GM21717 (cell line): Measurements from ENCODE around the gene LTBP3.
"Not testable (repeated sequence)": the region's sequence is repeated elsewhere in the genome, so short reads cannot be mapped to it uniquely, and the experiment has no call there.

Experiments
- ATAC-seq: cut with Tn5 transposase; IDR thresholded peaks from one replicate; pipeline ENCODE4 v1.9.1; 2021; ENCODE audit warnings: mild to moderate bottlenecking, moderate library complexity; ENCODE audit not compliant: unreplicated experiment

LTBP3 gene

DNA sequence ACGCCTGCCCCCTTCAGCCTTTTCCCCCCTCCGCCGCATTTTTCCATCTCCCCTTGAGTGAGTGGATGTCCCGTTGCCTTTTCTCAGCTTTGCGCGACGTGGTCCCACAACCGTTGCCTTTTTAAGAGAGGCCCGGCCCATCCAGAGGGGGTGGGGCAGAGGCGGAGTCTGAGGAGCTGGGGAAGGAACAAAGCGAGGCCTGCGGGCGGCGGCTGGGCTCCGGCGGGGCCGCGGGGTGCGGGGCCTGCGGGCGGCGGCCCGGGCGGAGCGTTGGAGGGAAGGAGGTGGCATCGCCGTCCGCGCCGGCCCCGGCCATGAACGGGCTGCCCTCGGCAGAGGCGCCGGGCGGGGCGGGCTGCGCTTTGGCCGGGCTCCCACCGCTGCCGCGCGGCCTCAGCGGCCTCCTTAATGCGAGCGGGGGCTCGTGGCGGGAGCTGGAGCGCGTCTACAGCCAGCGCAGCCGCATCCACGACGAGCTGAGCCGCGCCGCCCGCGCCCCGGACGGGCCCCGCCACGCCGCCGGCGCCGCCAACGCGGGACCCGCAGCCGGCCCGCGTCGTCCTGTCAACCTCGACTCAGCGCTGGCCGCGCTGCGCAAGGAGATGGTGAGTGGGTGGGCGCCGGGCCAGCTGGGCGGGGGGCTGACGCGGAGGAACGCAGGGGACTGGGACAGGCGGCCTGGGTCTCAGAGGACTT is 14.3 kb upstream of the LTBP3 start, which contains the start of gene FAM89B:
FAM89B (plus strand) TSS at position 183 of the 696 bp plus-strand sequence; CDS start at position 315, 132 bp downstream.
- no peak for ATAC-seq

DNA sequence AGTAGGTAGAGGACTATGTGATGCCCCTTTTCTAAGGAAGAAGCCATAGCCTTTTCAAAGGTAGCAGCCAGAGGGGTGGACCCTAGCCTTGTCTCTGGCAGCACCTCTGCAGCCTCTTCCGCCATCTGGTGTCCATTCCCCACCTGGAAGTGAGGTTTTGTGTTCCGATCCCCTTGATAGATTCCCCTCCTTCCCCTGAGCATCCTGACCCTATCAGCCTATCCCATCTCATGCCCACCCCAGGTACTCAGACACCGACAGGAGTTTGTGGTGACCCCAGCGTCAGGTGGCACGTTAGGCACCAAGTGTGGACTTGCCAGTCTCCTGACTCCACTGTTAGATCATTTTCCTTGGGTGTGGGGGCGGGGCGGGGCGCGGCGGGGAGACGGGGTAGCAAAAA is 13.8 kb upstream of the LTBP3 start:
- no peak for ATAC-seq

GRCh38 chr11:65571420-65571819 is 13.3 kb upstream of the LTBP3 start:
- no peak for ATAC-seq

GRCh38 chr11:65569973-65570918 is 12.1 kb upstream of the LTBP3 start, which contains the start of gene ZNRD2:
Gene ZNRD2, plus strand, starts transcription at chr11:65570477. Its CDS starts 15 bp downstream, at chr11:65570492.
- peak; percentile 41 for ATAC-seq

- ATAC-seq: peak; percentile 7
Measured at GRCh38 chr11:65569164-65569972, 11.2 kb upstream of the LTBP3 start.

GRCh38 chr11:65565624-65566453 is 7.7 kb upstream of the LTBP3 start:
- ATAC-seq: no peak

GRCh38 chr11:65564879-65565559 is 6.9 kb upstream of the LTBP3 start:
- not testable (repeated sequence) for ATAC-seq

DNA sequence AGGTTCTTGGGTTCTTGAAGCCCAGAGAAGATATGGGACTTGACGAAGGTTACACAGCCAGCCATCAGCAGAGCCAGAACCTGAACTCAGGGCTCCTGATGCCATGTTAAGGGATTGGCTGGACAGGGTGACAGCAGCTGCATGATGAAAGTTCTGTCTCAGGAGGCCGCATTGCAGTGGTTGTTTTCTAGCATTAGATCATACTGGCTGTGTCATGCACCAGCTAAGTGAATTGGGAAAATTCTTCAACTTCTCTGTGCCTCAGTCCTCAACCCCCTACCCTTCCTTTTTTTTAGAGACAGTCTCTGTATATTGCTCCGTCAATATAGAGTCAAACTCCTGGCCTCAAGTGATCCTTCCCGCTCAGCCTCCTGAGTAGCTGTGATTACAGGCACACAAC is 5.4 kb upstream of the LTBP3 start:
- ATAC-seq: no peak

DNA sequence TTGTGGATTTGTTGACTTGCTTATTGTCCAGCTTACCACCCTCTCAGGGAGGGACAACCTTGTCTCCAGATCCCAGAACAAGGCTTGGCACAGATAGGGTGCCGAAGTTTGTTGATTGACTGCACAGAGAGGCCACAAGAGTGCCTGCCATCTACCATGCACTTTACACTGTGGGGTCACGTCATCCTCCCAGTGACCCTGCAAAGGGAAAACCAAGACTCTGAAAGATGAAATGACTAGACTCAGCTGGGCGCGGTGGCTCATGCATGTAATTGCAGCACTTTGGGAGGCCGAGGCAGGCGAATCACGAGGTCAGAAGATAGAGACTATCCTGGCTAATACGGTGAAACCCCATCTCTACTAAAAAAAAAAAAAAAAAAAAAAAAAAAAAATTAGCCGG is 4.6 kb upstream of the LTBP3 start:
- ATAC-seq: no peak

DNA sequence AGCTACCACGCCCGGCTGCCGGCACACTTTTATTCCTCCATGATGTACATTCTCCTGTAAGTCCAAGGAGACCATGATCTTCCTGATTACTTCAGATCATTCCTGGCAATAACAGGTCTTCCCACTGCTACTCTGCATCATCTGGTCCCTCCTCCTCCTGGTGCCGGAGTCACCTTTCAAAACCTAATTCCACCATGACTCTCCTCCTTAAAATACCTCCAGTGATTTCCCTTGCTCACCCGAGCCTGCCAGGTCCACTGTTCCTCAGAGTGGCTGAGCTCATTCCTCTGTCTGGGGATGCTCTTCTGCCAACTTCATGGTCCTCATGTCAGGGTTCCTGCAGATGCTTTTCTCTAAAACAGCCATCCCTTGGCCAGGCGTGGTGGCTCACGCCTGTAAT is 3.9 kb upstream of the LTBP3 start:
- no peak for ATAC-seq

GRCh38 chr11:65560555-65561418 is 2.6 kb upstream of the LTBP3 start:
- ATAC-seq: no peak

DNA sequence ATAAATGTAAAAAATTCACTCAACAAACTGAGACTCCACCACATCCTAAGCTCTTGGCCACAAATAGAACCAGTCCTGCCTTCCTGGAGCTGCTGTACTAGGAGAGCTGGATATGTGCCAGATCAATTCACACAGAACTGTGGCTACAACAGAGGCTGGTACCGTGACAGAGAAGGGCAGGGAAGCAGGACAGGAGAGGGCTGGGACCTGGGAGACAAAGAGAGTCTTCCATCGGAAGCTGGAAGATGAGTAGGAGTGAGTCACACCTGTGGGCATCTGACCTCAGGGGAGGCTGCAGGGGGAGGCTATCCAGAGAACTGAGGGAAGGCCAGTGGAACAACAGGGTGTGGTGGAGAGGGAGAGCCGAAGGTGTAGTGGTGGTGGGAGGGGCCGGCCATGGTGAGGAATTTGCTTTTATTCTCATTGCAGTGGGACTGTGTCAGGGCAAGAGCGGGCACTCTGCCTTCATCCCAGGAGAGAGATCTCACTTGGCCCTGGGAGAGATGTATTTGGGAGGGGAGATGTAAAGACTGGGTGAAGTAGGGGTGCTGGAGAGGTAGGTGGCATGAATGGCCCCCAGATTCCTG is 1.9 kb upstream of the LTBP3 start:
- no peak for ATAC-seq

- no peak for ATAC-seq
Measured at GRCh38 chr11:65559535-65559934, 1.4 kb upstream of the LTBP3 start.

- no peak for ATAC-seq
Measured at GRCh38 chr11:65558930-65559509, 861 bp upstream of the LTBP3 start.

DNA sequence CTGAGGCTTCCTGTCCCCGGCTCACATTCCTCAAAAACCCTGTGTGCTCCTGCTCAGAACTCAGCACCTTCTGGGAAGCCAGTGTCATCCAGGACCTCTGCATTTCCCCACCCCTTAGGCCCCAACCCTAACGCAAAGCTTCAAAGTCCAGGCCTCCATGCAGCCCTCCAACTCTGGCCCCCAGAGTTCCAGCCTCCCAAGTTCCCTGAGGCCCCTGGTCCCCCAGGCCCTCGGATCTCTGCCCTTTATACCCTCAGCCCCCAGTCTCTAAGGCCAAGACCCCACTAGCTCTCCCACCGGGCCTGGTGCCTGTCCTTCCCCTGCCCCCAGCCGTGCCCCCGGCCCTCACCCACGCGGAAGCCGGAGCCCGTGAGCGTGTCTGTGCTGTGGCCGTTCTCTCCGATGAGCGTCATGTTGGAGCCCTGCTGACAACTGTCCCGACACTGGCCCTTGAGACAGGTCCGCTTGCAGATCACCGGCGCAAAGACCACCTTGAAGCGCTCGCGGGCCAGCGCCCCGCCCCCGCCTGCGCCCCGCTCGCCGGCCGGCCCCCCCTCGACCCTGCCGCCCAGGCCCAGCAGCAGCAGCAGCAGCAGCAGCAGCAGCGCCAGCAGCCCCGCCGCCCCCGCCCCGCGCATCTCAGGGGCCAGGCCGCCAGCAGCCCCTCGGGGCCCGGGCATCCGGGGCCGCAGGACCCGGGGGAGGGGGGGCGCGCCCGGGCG is 718 bp downstream of the LTBP3 start:
- no peak for ATAC-seq

- no peak for ATAC-seq
Measured at GRCh38 chr11:65556470-65557279, 1.5 kb downstream of the LTBP3 start.
